RCC 7860 (cell line): ENCODE measurements around the gene CD244.
"Not testable (repeated sequence)": the region's sequence is repeated elsewhere in the genome, so short reads cannot be mapped to it uniquely, and the experiment has no call there.

Source experiments
- DNase-seq: peaks from one replicate; pipeline ENCODE4 v3.0.0-alpha.2; 2015; ENCODE audit warnings: low spot score
- FAIRE-seq: peaks from 2 replicates; lab custom pipeline; 2012; peaks lifted over from hg19 to GRCh38; lab: Jason Lieb, UNC

Gene CD244

GRCh38 chr1:160789051-160789701 is 73.5 kb downstream of the CD244 start:
- no peak for FAIRE-seq
- DNase-seq, result no peak

GRCh38 chr1:160782988-160783765 is 79.5 kb downstream of the CD244 start:
- not testable (repeated sequence) for DNase-seq, FAIRE-seq

GRCh38 chr1:160781914-160782689 is 80.6 kb downstream of the CD244 start:
- DNase-seq, result no peak
- FAIRE-seq, result no peak

GRCh38 chr1:160781186-160781766 is 81.4 kb downstream of the CD244 start:
- DNase-seq (no peak), FAIRE-seq (no peak)

GRCh38 chr1:160780398-160780755 is 82.3 kb downstream of the CD244 start:
- FAIRE-seq (no peak), DNase-seq (no peak)
